OCI-LY1 (cell line): Measurements from ENCODE around the gene NEURL2.
A peak's percentile ranks its signal among the peaks of the same experiment; 100 is the strongest.

ENCODE experiments used
- H2AFZ ChIP-seq: fragments of 200-600 bp; sonication (generic), shearing (Covaris generic); 2 replicates; pipeline ENCODE4 v1.6.0; 2014; ENCODE audit warnings: antibody characterized with exemption, mild to moderate bottlenecking, low read length
- H3F3A ChIP-seq: fragments of 200-600 bp; sonication (generic), shearing (Covaris generic); 2 replicates; pipeline ENCODE4 v1.6.0; 2014; ENCODE audit warnings: mild to moderate bottlenecking, antibody characterized with exemption, low read length, moderate library complexity; ENCODE audit not compliant: insufficient read depth
- H3K27ac ChIP-seq: fragments of 200-600 bp; sonication (generic); 2 replicates; pipeline ENCODE4 v1.5.1; 2014; ENCODE audit warnings: low read length, mixed run types, mild to moderate bottlenecking, low read depth; ENCODE audit not compliant: poor library complexity, severe bottlenecking
- H3K27me3 ChIP-seq: fragments of 200-600 bp; sonication (generic); 2 replicates; pipeline ENCODE4 v1.6.0; 2014; ENCODE audit warnings: antibody characterized with exemption, mild to moderate bottlenecking, low read length, moderate library complexity; ENCODE audit not compliant: insufficient read depth
- H3K36me3 ChIP-seq: fragments of 200-600 bp; sonication (generic); 2 replicates; pipeline ENCODE4 v1.6.1; 2014; ENCODE audit warnings: mild to moderate bottlenecking, antibody characterized with exemption, low read length, moderate library complexity, mixed read lengths; ENCODE audit not compliant: insufficient read depth
- H3K4me1 ChIP-seq: fragments of 200-600 bp; sonication (generic); 2 replicates; pipeline ENCODE4 v1.5.1; 2014; ENCODE audit warnings: mild to moderate bottlenecking, low read length, moderate library complexity; ENCODE audit not compliant: insufficient read depth, severe bottlenecking
- H3K4me2 ChIP-seq: fragments of 200-600 bp; sonication (generic), shearing (Covaris generic); 2 replicates; pipeline ENCODE4 v1.6.1; 2014; ENCODE audit warnings: low read length
- H3K4me3 ChIP-seq: fragments of 200-600 bp; sonication (generic); 2 replicates; pipeline ENCODE4 v1.5.1; 2014; ENCODE audit warnings: low read length, low read depth, mild to moderate bottlenecking, mixed read lengths; ENCODE audit not compliant: poor library complexity, severe bottlenecking
- H3K79me2 ChIP-seq: fragments of 200-600 bp; shearing (Covaris generic); 2 replicates; pipeline ENCODE4 v1.6.1; 2016; ENCODE audit warnings: mixed run types, low read length, mixed read lengths; ENCODE audit not compliant: insufficient read depth
- H3K9ac ChIP-seq: fragments of 200-600 bp; sonication (generic), shearing (Covaris generic); 2 replicates; pipeline ENCODE4 v1.6.1; 2014; ENCODE audit warnings: mild to moderate bottlenecking, low read length, mixed read lengths
- H3K9me2 ChIP-seq: fragments of 200-600 bp; sonication (generic), shearing (Covaris generic); 2 replicates; pipeline ENCODE4 v1.6.1; 2014; ENCODE audit warnings: low read depth, mild to moderate bottlenecking, low read length, mixed read lengths
- H3K9me3 ChIP-seq: fragments of 200-600 bp; shearing (Covaris generic); 2 replicates; pipeline ENCODE4 v1.6.1; 2014; ENCODE audit warnings: low read length, mixed read lengths
- H4K20me1 ChIP-seq: fragments of 200-600 bp; sonication (generic), shearing (Covaris generic); 2 replicates; pipeline ENCODE4 v1.6.0; 2016; ENCODE audit warnings: mild to moderate bottlenecking, low read length; ENCODE audit not compliant: insufficient read depth
- EZH2 ChIP-seq: fragments of 200-600 bp; sonication (generic), shearing (Covaris generic); IDR thresholded peaks from 2 replicates; pipeline ENCODE4 v1.8.0; 2017; ENCODE audit warnings: borderline replicate concordance, mixed run types, mild to moderate bottlenecking, antibody characterized with exemption, low read length, moderate library complexity, mixed read lengths
- TF ChIP-seq, protein P1 (sequence below): fragments of 200-600 bp; sonication (generic), shearing (Covaris generic); IDR thresholded peaks from 2 replicates; pipeline ENCODE4 v1.5.1; 2017; ENCODE audit warnings: mild to moderate bottlenecking, antibody characterized with exemption, low read length, moderate library complexity, mixed read lengths

Gene NEURL2

DNA sequence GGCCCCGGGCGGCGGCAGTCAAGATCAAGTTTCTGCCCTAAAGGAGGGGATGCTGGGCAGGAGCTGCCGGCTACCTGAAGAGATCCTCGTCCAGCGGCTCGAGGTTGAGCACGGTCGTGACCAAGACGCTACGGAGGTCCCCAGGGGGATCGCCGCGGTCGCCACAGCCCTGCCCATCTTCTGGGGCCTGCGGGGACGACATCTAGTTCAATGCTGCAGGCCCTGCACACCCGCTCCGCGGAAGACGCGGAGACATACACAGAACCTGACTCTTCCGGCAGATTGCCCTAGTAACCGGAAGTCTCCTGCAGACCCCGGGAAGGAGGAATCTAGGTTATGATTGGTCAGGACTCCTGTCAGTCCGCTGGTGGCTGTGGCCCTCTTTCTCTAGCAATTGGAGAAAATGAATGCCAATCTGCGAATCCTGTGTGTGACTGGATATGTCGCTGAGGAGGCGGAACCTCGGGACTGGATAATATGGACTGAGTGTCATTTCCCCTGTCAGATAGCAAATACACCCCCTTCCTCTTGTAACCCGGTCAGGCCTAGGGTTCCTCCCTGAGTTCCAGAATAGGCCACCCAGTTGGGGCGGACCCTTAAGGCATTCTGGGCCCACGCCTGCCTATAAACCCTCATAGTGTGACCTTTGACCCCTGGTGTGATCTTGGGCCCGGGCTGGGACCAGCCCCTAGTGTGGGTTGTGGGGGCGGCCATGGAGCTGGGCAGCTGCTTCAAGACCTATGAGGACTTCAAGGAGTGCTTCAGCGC, 33.7 kb downstream of the NEURL2 start, which contains the start of the genes ACOT8 and ZSWIM3:
TSS of gene ACOT8 (minus strand) at position 279 of the 768 bp plus-strand sequence. CDS start at position 202, 77 bp downstream.
TSS of gene ZSWIM3 (plus strand) at position 501 of the 768 bp plus-strand sequence. CDS start at position 713, 212 bp downstream.
- peak within 1 kb of the TSS; percentile 83 for H3K9ac ChIP-seq
- no peaks in the 10 kb centered on the region for H3K9me3 ChIP-seq
- H3K36me3 ChIP-seq: peaks cover 8% of the 10 kb centered on the region; the same call in 1 of the 2 replicates
- H3K4me2 ChIP-seq: peak within 1 kb of the TSS; percentile 85
- H3K27me3 ChIP-seq: no peaks in the 10 kb centered on the region
- H3K4me3 ChIP-seq: peak within 1 kb of the TSS; percentile 84
- H3K79me2 ChIP-seq: peaks cover 7% of the 10 kb centered on the region; the same call in 1 of the 2 replicates
- no peaks in the 10 kb centered on the region for H4K20me1 ChIP-seq
- peaks cover 41% of the 10 kb centered on the region for H3K4me1 ChIP-seq
- TF ChIP-seq EZH2: no peak
- TF ChIP-seq, protein P1, sequence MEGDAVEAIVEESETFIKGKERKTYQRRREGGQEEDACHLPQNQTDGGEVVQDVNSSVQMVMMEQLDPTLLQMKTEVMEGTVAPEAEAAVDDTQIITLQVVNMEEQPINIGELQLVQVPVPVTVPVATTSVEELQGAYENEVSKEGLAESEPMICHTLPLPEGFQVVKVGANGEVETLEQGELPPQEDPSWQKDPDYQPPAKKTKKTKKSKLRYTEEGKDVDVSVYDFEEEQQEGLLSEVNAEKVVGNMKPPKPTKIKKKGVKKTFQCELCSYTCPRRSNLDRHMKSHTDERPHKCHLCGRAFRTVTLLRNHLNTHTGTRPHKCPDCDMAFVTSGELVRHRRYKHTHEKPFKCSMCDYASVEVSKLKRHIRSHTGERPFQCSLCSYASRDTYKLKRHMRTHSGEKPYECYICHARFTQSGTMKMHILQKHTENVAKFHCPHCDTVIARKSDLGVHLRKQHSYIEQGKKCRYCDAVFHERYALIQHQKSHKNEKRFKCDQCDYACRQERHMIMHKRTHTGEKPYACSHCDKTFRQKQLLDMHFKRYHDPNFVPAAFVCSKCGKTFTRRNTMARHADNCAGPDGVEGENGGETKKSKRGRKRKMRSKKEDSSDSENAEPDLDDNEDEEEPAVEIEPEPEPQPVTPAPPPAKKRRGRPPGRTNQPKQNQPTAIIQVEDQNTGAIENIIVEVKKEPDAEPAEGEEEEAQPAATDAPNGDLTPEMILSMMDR: no peak
- H3F3A ChIP-seq: no peaks in the 10 kb centered on the region
- H2AFZ ChIP-seq: no peak within 1 kb of the TSS
- peak within 1 kb of the TSS; percentile 77 for H3K27ac ChIP-seq
- no peaks in the 10 kb centered on the region for H3K9me2 ChIP-seq

DNA sequence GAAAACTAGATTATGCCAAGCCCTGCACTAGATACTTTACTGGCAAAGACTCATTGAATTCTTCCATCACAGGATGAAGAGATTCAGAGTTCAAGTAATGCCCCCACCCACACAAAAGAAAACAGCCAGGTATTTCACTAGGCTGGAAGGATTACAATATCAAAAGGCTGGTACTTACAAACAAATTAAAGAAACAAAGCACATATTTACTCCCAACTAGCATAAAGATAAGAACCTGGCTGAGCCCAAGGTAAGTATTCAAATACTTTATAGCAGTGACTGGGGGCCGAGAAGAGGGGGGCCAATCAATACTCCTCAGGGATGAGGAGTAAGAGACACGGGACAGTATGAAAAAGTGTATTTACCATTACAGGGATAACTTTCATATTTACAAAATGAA, 37.5 kb downstream of the NEURL2 start:
- Histone ChIP-seq H3K4me2 (no peak overlapping the region), H3K36me3 (peaks cover 15% of the 10 kb centered on the region; the same call in 1 of the 2 replicates)

DNA sequence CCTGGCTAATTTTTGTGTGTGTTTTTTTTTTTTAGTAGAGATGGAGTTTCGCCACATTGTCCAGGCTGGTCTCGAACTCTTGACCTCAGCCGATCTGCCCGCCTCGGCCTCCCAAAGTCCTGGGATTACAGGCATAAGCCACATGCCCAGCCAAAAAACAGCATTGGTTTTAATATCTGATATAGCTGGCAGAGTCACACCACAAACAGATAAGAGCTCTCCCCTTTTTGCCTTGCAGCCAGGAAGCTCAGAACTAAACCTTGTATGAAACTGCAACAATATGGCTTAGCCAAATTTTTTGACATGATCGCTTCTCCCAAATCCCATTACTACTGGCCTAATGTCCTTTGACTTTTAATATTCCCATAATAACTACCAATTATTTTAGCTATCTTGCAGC, 38.7 kb downstream of the NEURL2 start:
- Histone ChIP-seq H3K9me2 (no peaks in the 10 kb centered on the region), H3K27ac (no peak overlapping the region), H4K20me1 (no peaks in the 10 kb centered on the region)

More for the DNA sequence above, 37.5 kb downstream of the NEURL2 start:
- no peak for TF ChIP-seq EZH2
- TF ChIP-seq, protein P1: no peak
- Histone ChIP-seq H2AFZ (no peak overlapping the region), H3K9me3 (no peaks in the 10 kb centered on the region), H3F3A (no peaks in the 10 kb centered on the region), H4K20me1 (no peaks in the 10 kb centered on the region), H3K9me2 (no peaks in the 10 kb centered on the region), H3K27me3 (no peaks in the 10 kb centered on the region), H3K79me2 (peaks cover 7% of the 10 kb centered on the region; the same call in 1 of the 2 replicates), H3K4me1 (peaks cover 17% of the 10 kb centered on the region), H3K27ac (no peak overlapping the region), H3K4me3 (no peak overlapping the region), H3K9ac (no peak overlapping the region)

More for the DNA sequence above, 38.7 kb downstream of the NEURL2 start:
- Histone ChIP-seq H3K27me3 (no peaks in the 10 kb centered on the region), H3F3A (no peaks in the 10 kb centered on the region), H3K9me3 (no peaks in the 10 kb centered on the region), H3K9ac (no peak overlapping the region), H3K36me3 (peaks cover 15% of the 10 kb centered on the region; the same call in 1 of the 2 replicates), H3K4me3 (no peak overlapping the region), H3K79me2 (peaks cover 7% of the 10 kb centered on the region; the same call in 1 of the 2 replicates), H3K4me1 (peaks cover 11% of the 10 kb centered on the region), H3K4me2 (no peak overlapping the region), H2AFZ (no peak overlapping the region)
- no peak for TF ChIP-seq EZH2
- TF ChIP-seq, protein P1: no peak
